ENCODE results near the gene ZNF385A. TPM values are rescaled to one million over a fixed set of nuclear protein-coding genes. Genes with fewer than 3 reads are reported as not detected.

Gene ZNF385A
- total and polyA plus RNA-seq, 9 of the 15 experiments (the other 6 are each of a cell fraction or from before 2014, with no cell fraction given), result 1.0 to 111 (median 7.7) TPM

GRCh38 chr12:54394281-54394719 lies 9.8 kb upstream of the ZNF385A start (continued):
- no peak for TF ChIP-seq NRF1 (conservative IDR thresholded peaks at IDR 0.05 in 1 of 2, IDR thresholded peaks at IDR 0.05 in 1 of 2)
- no peak for TF ChIP-seq HLTF (IDR thresholded peaks at IDR 0.05)
- TF ChIP-seq BRD9 (IDR thresholded peaks at IDR 0.05; ENCODE audit: low read depth, partially characterized antibody), result peak; percentile 77
- peak; percentile 48; the same call in 1 of the 2 replicates for TF ChIP-seq KLF10 (CRISPR knock-in tag; IDR thresholded peaks at IDR 0.05)
- TF ChIP-seq DDX20 (tag; IDR thresholded peaks at IDR 0.05; ENCODE audit: low read depth), result no peak
- TF ChIP-seq ARNT (IDR thresholded peaks at IDR 0.05), result peak in 1 of 2 experiments; percentile 23; a peak in 1 of 4 replicates
- TF ChIP-seq KAT7 (CRISPR knock-in tag; IDR thresholded peaks at IDR 0.05; ENCODE audit: borderline replicate concordance), result peak; percentile 39; the same call in 1 of the 2 replicates
- TF ChIP-seq DMBX1 (CRISPR knock-in tag; IDR thresholded peaks at IDR 0.05; ENCODE audit: borderline replicate concordance), result no peak
- TF ChIP-seq DEAF1 (CRISPR knock-in tag; IDR thresholded peaks at IDR 0.05), result peak; percentile 41; the same call in 1 of the 2 replicates
- TF ChIP-seq NFE2 (IDR thresholded peaks at IDR 0.05; ENCODE audit: low read depth), result 0 out of 2 replicates have a peak, but pooled peaks have one; percentile 6
- no peak for TF ChIP-seq ATF3 (IDR thresholded peaks at IDR 0.05)
- 0 out of 2 replicates have a peak, but pooled peaks have one; percentile 27 for TF ChIP-seq ATF3 (CRISPR knock-in tag; conservative IDR thresholded peaks at IDR 0.05)
- no peak for TF ChIP-seq ZSCAN32 (CRISPR knock-in tag; IDR thresholded peaks at IDR 0.05)
- 0 out of 2 replicates have a peak, but pooled peaks have one; percentile 14 for TF ChIP-seq ZNF766 (CRISPR knock-in tag; conservative IDR thresholded peaks at IDR 0.05)
- TF ChIP-seq CTCF (IDR thresholded peaks at IDR 0.05 in 2 of 3, conservative IDR thresholded peaks at IDR 0.05 in 1 of 3; ENCODE audit: insufficient read depth in 2 of 3, low read depth in 1 of 3, low read length in 3 of 3), result peak; percentile 79 to 88 (median 84)
- peak; percentile 56; the same call in 1 of the 2 replicates for TF ChIP-seq MTA1 (IDR thresholded peaks at IDR 0.05; ENCODE audit: borderline replicate concordance)
- peak; percentile 54 for TF ChIP-seq TEAD4 (IDR thresholded peaks at IDR 0.05; ENCODE audit: low read length)
- no peak for TF ChIP-seq TEAD4 (CRISPR knock-in tag; IDR thresholded peaks at IDR 0.05; ENCODE audit: borderline replicate concordance)
- TF ChIP-seq MYNN (IDR thresholded peaks at IDR 0.05), result 0 out of 2 replicates have a peak, but pooled peaks have one; percentile 29
- no peak for TF ChIP-seq MYNN (CRISPR knock-in tag; IDR thresholded peaks at IDR 0.05)
- TF ChIP-seq POLR2B (IDR thresholded peaks at IDR 0.05; ENCODE audit: low read depth, partially characterized antibody), result peak; percentile 39
- peak in 1 of 2 experiments; percentile 93; a peak in 2 of 3 replicates for TF ChIP-seq CBX3 (IDR thresholded peaks at IDR 0.05; ENCODE audit: borderline replicate concordance in 1 of 2, low read length in 2 of 2)
- TF ChIP-seq MNT (conservative IDR thresholded peaks at IDR 0.05), result peak; percentile 24 to 35; a peak in 2 of 4 replicates
- no peak for TF ChIP-seq BDP1 (IDR thresholded peaks at IDR 0.05; ENCODE audit: insufficient read depth, insufficient read length)
- peak; percentile 43; the same call in 1 of the 2 replicates for TF ChIP-seq CBX1 (IDR thresholded peaks at IDR 0.05; ENCODE audit: low read depth)
